Mesenchymal stem cell (in vitro differentiated cells and primary cell): ENCODE results near the gene HNRNPM.

ENCODE experiments used
- DNase-seq: peaks from one replicate; pipeline ENCODE4 v3.0.0-alpha.2; 2013
- H2AFZ ChIP-seq: one replicate; pipeline ENCODE4 v1.6.1; 2013; ENCODE audit warnings: low read depth, mild to moderate bottlenecking, control low read depth, inconsistent platforms, low read length, moderate library complexity
- H2AK5ac ChIP-seq: 2 replicates; pipeline ENCODE4 v1.6.1; 2013; ENCODE audit warnings: low read length, moderate library complexity, mild to moderate bottlenecking, inconsistent platforms; ENCODE audit not compliant: severe bottlenecking
- H2BK120ac ChIP-seq: one replicate; pipeline ENCODE4 v1.6.1; 2013; ENCODE audit warnings: low read depth, mild to moderate bottlenecking, inconsistent platforms, low read length, moderate library complexity
- H2BK12ac ChIP-seq, 2 experiments: one replicate each; pipeline ENCODE4 v1.6.1; 2013; ENCODE audit warnings: inconsistent platforms in 2 of 2, low read length in 2 of 2, mild to moderate bottlenecking in 2 of 2, moderate library complexity in 2 of 2, control low read depth in 1 of 2
- H2BK15ac ChIP-seq: one replicate; pipeline ENCODE4 v1.6.1; 2013; ENCODE audit warnings: mild to moderate bottlenecking, low read depth, inconsistent platforms; ENCODE audit not compliant: poor library complexity, severe bottlenecking
- H2BK5ac ChIP-seq: 2 replicates; pipeline ENCODE4 v1.6.1; 2013; ENCODE audit warnings: low read depth, mild to moderate bottlenecking, low read length, control low read depth, inconsistent platforms; ENCODE audit not compliant: poor library complexity, severe bottlenecking
- H3K14ac ChIP-seq, 2 experiments: one replicate each; pipeline ENCODE4 v1.6.1; 2013; ENCODE audit warnings: inconsistent platforms in 2 of 2, low read length in 2 of 2, control low read depth in 1 of 2, mild to moderate bottlenecking in 1 of 2, moderate library complexity in 1 of 2
- H3K18ac ChIP-seq, 2 experiments: one replicate each; pipeline ENCODE4 v1.6.1; 2013; ENCODE audit warnings: inconsistent platforms in 2 of 2, low read length in 2 of 2, control low read depth in 1 of 2, low read depth in 1 of 2, mild to moderate bottlenecking in 1 of 2
- H3K23ac ChIP-seq, 2 experiments: one replicate each; pipeline ENCODE4 v1.6.1; 2013; ENCODE audit warnings: inconsistent platforms in 2 of 2, low read length in 2 of 2, mild to moderate bottlenecking in 2 of 2, moderate library complexity in 2 of 2, control low read depth in 1 of 2
- H3K27ac ChIP-seq: 2 replicates; pipeline ENCODE4 v1.5.1; 2013; ENCODE audit warnings: mild to moderate bottlenecking, moderate library complexity, low read length, control low read depth, inconsistent platforms; ENCODE audit not compliant: poor library complexity, severe bottlenecking
- H3K27me3 ChIP-seq, 2 experiments: 2 replicates each; pipeline versions ENCODE4 v1.6.1 to v1.7.0; 2013; ENCODE audit warnings: low read length in 2 of 2, mild to moderate bottlenecking in 2 of 2, moderate library complexity in 2 of 2, control low read depth in 1 of 2, inconsistent platforms in 1 of 2; ENCODE audit not compliant: control insufficient read depth in 1 of 2, insufficient read depth in 1 of 2
- H3K36me3 ChIP-seq, 2 experiments: 2 replicates each; pipeline versions ENCODE4 v1.6.1 to v1.7.0; 2013; ENCODE audit warnings: low read length in 2 of 2, control low read depth in 1 of 2, inconsistent platforms in 1 of 2, low read depth in 1 of 2, mild to moderate bottlenecking in 1 of 2; ENCODE audit not compliant: insufficient read depth in 2 of 2, control insufficient read depth in 1 of 2
- H3K4ac ChIP-seq, 2 experiments: one replicate each; pipeline ENCODE4 v1.6.1; 2013; ENCODE audit warnings: inconsistent platforms in 2 of 2, low read length in 2 of 2, mild to moderate bottlenecking in 2 of 2, moderate library complexity in 2 of 2, control low read depth in 1 of 2, low read depth in 1 of 2
- H3K4me1 ChIP-seq: 2 replicates; pipeline ENCODE4 v1.6.1; 2013; ENCODE audit warnings: low read depth, low read length, control low read depth; ENCODE audit not compliant: control insufficient read depth, insufficient read depth
- H3K4me2 ChIP-seq: 2 replicates; pipeline ENCODE4 v1.6.1; 2013; ENCODE audit warnings: low read length, mild to moderate bottlenecking, inconsistent platforms; ENCODE audit not compliant: poor library complexity, severe bottlenecking
- H3K4me3 ChIP-seq, 2 experiments: 2 replicates each; pipeline versions ENCODE4 v1.5.1 to v1.7.0; 2013; ENCODE audit warnings: low read length in 2 of 2, mild to moderate bottlenecking in 2 of 2, control low read depth in 1 of 2, low read depth in 1 of 2; ENCODE audit not compliant: insufficient read depth in 1 of 2
- H3K79me1 ChIP-seq: replicated peaks from 2 replicates; pipeline ENCODE4 v1.6.1; 2013; ENCODE audit warnings: mild to moderate bottlenecking, control low read depth, low read length, inconsistent platforms; ENCODE audit not compliant: poor library complexity, severe bottlenecking
- H3K9ac ChIP-seq: 2 replicates; pipeline ENCODE4 v1.7.0; 2013; ENCODE audit warnings: mild to moderate bottlenecking, low read length, moderate library complexity
- H3K9me3 ChIP-seq: 2 replicates; pipeline ENCODE4 v1.7.0; 2013; ENCODE audit warnings: mild to moderate bottlenecking, low read length; ENCODE audit not compliant: control insufficient read depth
- H4K8ac ChIP-seq: one replicate; pipeline ENCODE4 v1.6.1; 2013; ENCODE audit warnings: inconsistent platforms, mild to moderate bottlenecking, low read length, moderate library complexity
- H4K91ac ChIP-seq: one replicate; pipeline ENCODE4 v1.6.1; 2013; ENCODE audit warnings: mild to moderate bottlenecking, low read length, inconsistent platforms
- WGBS: methylation state at CpG from one replicate; pipeline ENCODE4 v1.1.7; 2013; ENCODE audit warnings: mixed read lengths; 5-methylcytosine and 5-hydroxymethylcytosine counted together

HNRNPM gene

GRCh38 chr19:8517551-8518442, 73.0 kb downstream of the HNRNPM start:
- Histone ChIP-seq H3K4ac (no peak overlapping the region), H3K36me3 (peaks cover 0 to 3% of the 10 kb centered on the region in 2 experiments), H3K4me1 (peaks cover 7% of the 10 kb centered on the region), H3K18ac (peak overlapping the region; percentile 11 to 21), H2BK15ac (no peak overlapping the region), H4K8ac (peak overlapping the region; percentile 4), H2AK5ac (no peak overlapping the region), H2BK120ac (no peak overlapping the region), H3K4me3 (peak overlapping the region in 1 of 2 experiments; percentile 56), H3K4me2 (no peak overlapping the region), H3K9me3 (no peaks in the 10 kb centered on the region), H2BK5ac (no peak overlapping the region), H3K23ac (no peak overlapping the region), H2AFZ (no peak overlapping the region), H3K14ac (no peak overlapping the region), H2BK12ac (no peak overlapping the region), H3K27ac (no peak overlapping the region), H3K79me1 (peaks cover 4% of the 10 kb centered on the region), H3K9ac (peak overlapping the region; percentile 51), H4K91ac (peak overlapping the region; percentile 25), H3K27me3 (no peaks in the 10 kb centered on the region)
- peak; percentile 84 for DNase-seq
- 55% methylated on average over 9 of the region's 10 CpGs for WGBS

- no peak overlapping the region for H3K4me3 ChIP-seq
- H2AK5ac ChIP-seq, result no peak overlapping the region
- H3K23ac ChIP-seq, result no peak overlapping the region
- peak overlapping the region; percentile 57 for H2BK120ac ChIP-seq
- H3K9me3 ChIP-seq, result no peaks in the 10 kb centered on the region
- no peaks in the 10 kb centered on the region for H3K27me3 ChIP-seq
- no peak overlapping the region for H2AFZ ChIP-seq
- H3K9ac ChIP-seq, result no peak overlapping the region
- WGBS, result 92% methylated on average over 11 of the region's 11 CpGs
- no peak overlapping the region for H3K27ac ChIP-seq
- peaks cover under 1% of the 10 kb centered on the region for H3K4me1 ChIP-seq
- no peaks in the 10 kb centered on the region for H3K79me1 ChIP-seq
- no peak overlapping the region for H3K14ac ChIP-seq
- peak overlapping the region; percentile 14 to 18 for H3K18ac ChIP-seq
- H2BK12ac ChIP-seq, result peak overlapping the region; percentile 14 to 23
- H3K36me3 ChIP-seq, result no peaks in the 10 kb centered on the region
- no peak overlapping the region for H3K4me2 ChIP-seq
- H3K4ac ChIP-seq, result no peak overlapping the region
- H4K91ac ChIP-seq, result peak overlapping the region; percentile 94
- peak overlapping the region; percentile 24 for H4K8ac ChIP-seq
- H2BK15ac ChIP-seq, result peak overlapping the region; percentile 36
- no peak overlapping the region for H2BK5ac ChIP-seq
- no peak for DNase-seq
Measured at GRCh38 chr19:8518536-8518935, 73.8 kb downstream of the HNRNPM start.

- H3K4me1 ChIP-seq, result no peaks in the 10 kb centered on the region
- H3K23ac ChIP-seq, result no peak overlapping the region
- no peak overlapping the region for H2BK120ac ChIP-seq
- H3K27me3 ChIP-seq, result no peaks in the 10 kb centered on the region
- H4K91ac ChIP-seq, result no peak overlapping the region
- H3K4me3 ChIP-seq, result no peak overlapping the region
- no peak overlapping the region for H2BK5ac ChIP-seq
- H2BK15ac ChIP-seq, result no peak overlapping the region
- H2AK5ac ChIP-seq, result no peak overlapping the region
- 96% methylated on average over 6 of the region's 6 CpGs for WGBS
- no peak for DNase-seq
- no peaks in the 10 kb centered on the region for H3K9me3 ChIP-seq
- H3K79me1 ChIP-seq, result no peaks in the 10 kb centered on the region
- H3K36me3 ChIP-seq, result no peaks in the 10 kb centered on the region
- H3K9ac ChIP-seq, result no peak overlapping the region
- no peak overlapping the region for H2BK12ac ChIP-seq
- H3K14ac ChIP-seq, result no peak overlapping the region
- no peak overlapping the region for H3K27ac ChIP-seq
- H4K8ac ChIP-seq, result no peak overlapping the region
- no peak overlapping the region for H3K4ac ChIP-seq
- H3K18ac ChIP-seq, result no peak overlapping the region
- H2AFZ ChIP-seq, result no peak overlapping the region
- no peak overlapping the region for H3K4me2 ChIP-seq
Measured at GRCh38 chr19:8519388-8519787, 74.6 kb downstream of the HNRNPM start.

DNA sequence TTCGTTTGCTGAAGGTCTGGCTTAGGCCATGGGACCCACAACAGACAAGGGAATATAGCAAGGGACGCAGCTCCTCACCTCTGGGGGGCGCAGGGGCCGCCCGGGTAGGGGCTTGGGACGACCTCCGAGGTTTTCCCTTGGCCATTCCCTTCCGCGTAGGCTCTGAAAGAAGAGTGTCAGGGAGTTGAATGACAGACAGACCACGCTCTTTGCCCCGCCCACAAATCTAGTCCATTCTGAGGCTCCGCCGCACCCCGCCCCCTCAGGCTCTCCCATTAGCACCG, 80.6 kb downstream of the HNRNPM start:
- Histone ChIP-seq H4K91ac (peak overlapping the region; percentile 43), H2BK15ac (no peak overlapping the region), H3K9ac (peak overlapping the region; percentile 80), H3K9me3 (no peaks in the 10 kb centered on the region), H2AK5ac (no peak overlapping the region), H3K14ac (no peak overlapping the region), H2BK5ac (no peak overlapping the region), H2AFZ (peak overlapping the region; percentile 92), H3K23ac (no peak overlapping the region), H3K4me1 (peaks cover 9% of the 10 kb centered on the region), H2BK12ac (peak overlapping the region; percentile 76 to 92), H3K4ac (peak overlapping the region; percentile 31 to 56), H3K27me3 (no peaks in the 10 kb centered on the region), H3K79me1 (peaks cover 24% of the 10 kb centered on the region), H3K4me3 (peak overlapping the region; percentile 41 to 80), H4K8ac (peak overlapping the region; percentile 93), H3K18ac (peak overlapping the region in 1 of 2 experiments; percentile 93), H3K27ac (peak overlapping the region; percentile 79), H2BK120ac (peak overlapping the region; percentile 35), H3K4me2 (peak overlapping the region; percentile 88), H3K36me3 (peaks cover 0 to 6% of the 10 kb centered on the region in 2 experiments)
- no peak for DNase-seq
- whole genome bisulfite sequencing, result 2% methylated on average over 15 of the region's 15 CpGs
